A549 treated with DMSO at 1 μM for 4 hours (cell line): ENCODE measurements around the gene TMED9. TPM values are rescaled to one million over a fixed set of nuclear protein-coding genes. Genes with fewer than 3 reads are reported as not detected.

Experiments
- total RNA-seq: library from RNA; stranded (reverse); fragments of 200-300 nt; extraction: Qiagen RNA extraction; gene quantifications from 5 replicates; pipeline ENCODE4 v1.2.3, GENCODE V29; 2022; ENCODE audit warnings: low read depth

Gene TMED9
- total RNA-seq, result 262 to 315 TPM (median 273 TPM) in 5 replicates

DNA sequence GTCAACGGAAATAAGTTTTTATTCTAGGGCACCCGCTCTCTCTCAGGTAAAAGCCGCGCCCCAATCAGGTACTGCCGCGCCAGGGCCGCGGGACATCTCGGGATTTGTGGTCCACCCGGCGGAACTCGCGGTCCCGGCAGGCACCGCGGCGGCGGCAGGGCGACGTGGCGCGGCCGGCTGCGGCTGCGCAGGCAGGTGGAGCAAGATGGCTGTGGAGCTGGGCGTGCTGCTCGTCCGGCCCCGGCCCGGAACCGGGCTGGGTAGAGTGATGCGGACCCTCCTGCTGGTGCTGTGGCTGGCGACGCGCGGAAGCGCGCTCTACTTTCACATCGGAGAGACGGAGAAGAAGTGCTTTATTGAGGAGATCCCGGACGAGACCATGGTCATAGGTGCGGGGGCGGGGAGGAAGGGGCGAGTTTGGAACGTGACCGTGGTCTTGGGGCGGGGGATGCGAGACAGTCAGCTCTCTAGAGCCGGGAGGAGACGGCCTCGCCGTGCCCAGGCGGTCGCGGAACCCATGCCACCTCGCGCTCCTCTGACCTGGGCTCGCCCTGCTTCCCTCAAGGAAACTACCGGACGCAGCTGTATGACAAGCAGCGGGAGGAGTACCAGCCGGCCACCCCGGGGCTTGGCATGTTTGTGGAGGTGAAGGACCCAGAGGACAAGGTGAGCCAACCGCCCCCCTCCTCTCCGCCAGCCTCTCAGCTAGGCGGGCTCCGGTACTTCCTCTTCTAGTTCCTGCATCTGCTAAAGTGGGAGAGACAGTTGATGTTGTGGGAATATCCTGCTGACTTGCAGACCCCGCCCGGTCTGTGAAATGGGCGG is at the start of gene TMED9:
Gene TMED9, plus strand, starts transcription at position 194 of the 825 bp plus-strand sequence. Its CDS starts 12 bp downstream, at position 206.

DNA sequence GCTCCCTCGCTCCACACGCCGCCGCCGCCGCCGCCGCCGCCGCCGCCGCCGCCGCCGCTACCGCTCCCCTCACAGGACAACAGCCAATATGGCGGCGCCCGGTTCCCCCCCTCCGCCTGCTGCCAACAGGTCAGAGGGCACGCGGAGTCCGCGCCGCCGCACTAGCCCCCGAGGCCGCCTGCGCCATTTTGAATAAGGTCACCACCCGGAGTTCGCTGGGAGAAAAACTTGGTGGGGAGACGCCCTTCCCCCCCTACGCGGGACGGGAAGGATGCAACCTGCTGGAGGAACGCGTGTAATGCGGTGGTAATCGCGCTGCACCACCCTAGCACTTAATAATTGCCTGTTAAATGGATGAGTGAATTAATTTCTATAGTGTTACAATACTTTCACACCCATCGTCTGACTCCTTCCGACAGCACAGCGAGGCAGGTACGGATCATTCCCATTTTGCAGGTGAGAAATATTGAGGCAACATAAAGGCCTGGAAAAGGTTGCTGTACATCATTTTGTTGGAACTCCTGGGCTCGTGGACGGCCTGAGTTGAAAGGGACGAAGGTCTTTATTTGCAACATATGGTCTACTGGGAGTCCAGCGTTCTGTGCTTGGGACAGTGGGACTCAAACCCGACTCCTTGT is 37.4 kb upstream of the TMED9 start, which contains the start of gene FAM193B:
Gene FAM193B, minus strand, starts transcription at position 90 of the 638 bp plus-strand sequence. CDS start 105 bp downstream, outside the sequence.

DNA sequence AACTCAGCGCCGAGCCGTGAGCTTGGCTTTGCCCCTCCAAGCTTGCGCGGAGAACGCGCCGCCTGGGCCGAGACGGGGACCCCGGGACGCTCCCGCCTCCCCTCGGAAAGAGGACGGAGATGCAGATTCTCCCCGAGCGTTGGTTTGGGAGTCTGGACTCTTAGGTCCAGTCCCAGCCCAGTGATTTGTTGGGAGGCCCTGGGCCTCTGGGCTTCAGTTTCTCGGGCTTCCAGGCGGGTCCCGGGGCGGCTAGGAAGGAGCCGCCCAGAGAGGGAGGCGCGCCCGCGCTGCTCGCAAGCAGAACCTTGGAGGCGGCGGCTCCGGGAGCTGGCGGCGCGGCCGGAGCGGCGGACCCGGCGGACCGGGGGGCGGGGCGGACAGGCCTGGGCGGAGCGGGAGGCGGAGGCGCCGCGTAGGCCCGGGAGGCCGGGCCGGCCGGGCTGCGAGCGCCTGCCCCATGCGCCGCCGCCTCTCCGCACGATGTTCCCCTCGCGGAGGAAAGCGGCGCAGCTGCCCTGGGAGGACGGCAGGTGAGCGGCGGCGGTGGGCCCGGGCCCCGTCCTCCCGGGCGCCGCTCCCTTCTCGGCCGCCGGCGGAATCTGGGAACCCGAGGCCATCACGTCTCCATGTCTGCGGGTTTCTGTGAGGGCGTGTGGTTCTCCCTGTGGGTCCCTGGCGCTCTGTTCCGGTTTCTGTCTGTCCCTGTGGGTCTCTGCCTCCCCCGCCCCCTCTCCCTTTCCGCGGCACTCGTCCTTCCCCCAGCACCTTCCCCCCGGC is 7.9 kb downstream of the TMED9 start, which contains the start of gene B4GALT7:
Gene B4GALT7, plus strand, starts transcription at position 402 of the 777 bp plus-strand sequence. Its CDS starts 79 bp downstream, at position 481.

Other genes starting within 250 kb of the TMED9 start
- 172 to 250 TPM (median 197 TPM) in 5 replicates for gene LMAN2, start 240.5 kb upstream of the TMED9 start, total RNA-seq
- gene RGS14, start 234.3 kb upstream of the TMED9 start, total RNA-seq, result 2.9 to 8.2 TPM (median 6.1 TPM) in 5 replicates
- 0.04 TPM in 1 of 5 replicates, not detected in the others for gene SLC34A1, start 207.8 kb upstream of the TMED9 start, total RNA-seq
- not detected in 5 replicates for gene PFN3, start 191.5 kb upstream of the TMED9 start, total RNA-seq
- gene F12, start 182.6 kb upstream of the TMED9 start, total RNA-seq, result 13.8 to 24.7 TPM (median 20.7 TPM) in 5 replicates
- 22.2 to 29.4 TPM (median 24.8 TPM) in 5 replicates for gene GRK6, start 165.5 kb upstream of the TMED9 start, total RNA-seq
- gene PRR7, start 145.4 kb upstream of the TMED9 start, total RNA-seq, result 13.5 to 37.0 TPM (median 31.3 TPM) in 5 replicates
- gene DBN1, start 118.6 kb upstream of the TMED9 start, total RNA-seq, result 55.6 to 80.1 TPM (median 63.8 TPM) in 5 replicates
- 82.0 to 110 TPM (median 88.5 TPM) in 5 replicates for gene PDLIM7, start 94.6 kb upstream of the TMED9 start, total RNA-seq
- gene DOK3, start 82.4 kb upstream of the TMED9 start, total RNA-seq, result 3.3 to 7.5 TPM (median 4.3 TPM) in 5 replicates
- gene DDX41, start 75.2 kb upstream of the TMED9 start, total RNA-seq, result 111 to 190 TPM (median 121 TPM) in 5 replicates
- 18.0 to 33.3 TPM (median 28.4 TPM) in 5 replicates for gene FAM193B, start 37.6 kb upstream of the TMED9 start, total RNA-seq
- 19.6 to 29.3 TPM (median 26.1 TPM) in 5 replicates for gene B4GALT7, start 7.9 kb downstream of the TMED9 start, total RNA-seq
- not detected in 5 replicates for gene FAM153A, start 190.7 kb downstream of the TMED9 start, total RNA-seq